HG02852 (cell line): ENCODE data around the gene CTNNBL1.
A peak's percentile ranks its signal among the peaks of the same experiment; 100 is the strongest.

Experiments
- ATAC-seq: cut with Tn5 transposase; IDR thresholded peaks from one replicate; pipeline ENCODE4 v1.9.1; 2021; ENCODE audit warnings: mild to moderate bottlenecking, moderate library complexity; ENCODE audit not compliant: unreplicated experiment

CTNNBL1 gene

GRCh38 chr20:37913567-37914366 lies 219.9 kb downstream of the CTNNBL1 start:
- ATAC-seq: no peak

GRCh38 chr20:37914367-37914671 lies 220.5 kb downstream of the CTNNBL1 start:
- ATAC-seq: no peak

- ATAC-seq: no peak
Measured at GRCh38 chr20:37914672-37915433, 221.0 kb downstream of the CTNNBL1 start.

DNA sequence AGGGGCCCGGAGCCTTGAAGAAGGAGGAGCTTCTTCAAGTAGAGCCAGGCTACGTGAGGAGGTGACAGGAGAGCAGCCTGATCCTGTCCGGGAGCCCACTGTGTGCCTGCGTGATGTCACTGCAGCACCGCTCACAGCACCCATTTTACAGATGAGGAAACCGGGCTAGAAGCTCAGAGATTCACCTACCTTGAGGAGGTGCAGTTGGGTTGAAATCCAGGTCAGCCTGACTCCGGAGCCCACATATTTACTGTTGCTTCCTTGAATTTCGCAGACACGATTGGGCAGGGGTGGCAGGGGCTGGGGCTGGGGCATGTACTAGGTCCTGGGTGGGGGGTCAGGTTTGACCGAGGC lies 221.6 kb downstream of the CTNNBL1 start:
- no peak for ATAC-seq

DNA sequence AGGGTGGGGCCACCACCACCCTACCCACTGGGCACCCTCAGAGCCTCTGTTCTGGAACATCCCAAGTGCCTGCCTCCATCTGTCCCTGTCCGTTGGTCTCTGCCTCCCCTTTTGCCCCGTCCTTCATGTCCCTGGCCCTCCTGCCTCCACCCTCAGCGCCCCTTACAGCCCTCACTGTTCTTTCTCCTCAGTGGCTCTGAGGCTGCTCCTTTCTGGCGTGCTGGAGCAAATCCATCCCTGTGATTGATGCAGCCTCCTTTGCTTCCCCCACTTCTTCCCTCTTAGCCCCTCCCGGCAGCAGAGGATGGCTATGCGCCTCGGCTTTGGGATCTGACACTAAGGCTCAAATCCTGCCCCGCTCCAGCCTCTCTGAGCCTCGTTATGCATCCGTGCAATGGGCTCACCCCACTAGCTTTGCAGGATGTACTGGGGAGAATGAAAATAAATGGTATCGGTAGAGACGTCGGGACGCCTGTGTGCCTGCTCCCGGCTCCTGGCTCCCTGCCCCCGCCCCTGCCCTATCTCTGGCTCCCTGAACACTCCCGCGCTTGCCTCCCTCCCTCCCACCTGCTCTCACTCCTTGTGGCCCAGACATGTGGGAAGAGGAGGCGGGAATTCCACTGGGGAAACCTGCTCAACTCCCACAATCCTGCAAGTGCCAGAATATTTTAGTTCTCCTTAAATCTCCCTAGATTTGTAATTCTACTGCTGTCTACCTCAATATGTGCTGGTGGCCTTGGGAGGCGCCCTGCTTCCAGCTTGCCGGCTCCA lies 222.2 kb downstream of the CTNNBL1 start:
- no peak for ATAC-seq

DNA sequence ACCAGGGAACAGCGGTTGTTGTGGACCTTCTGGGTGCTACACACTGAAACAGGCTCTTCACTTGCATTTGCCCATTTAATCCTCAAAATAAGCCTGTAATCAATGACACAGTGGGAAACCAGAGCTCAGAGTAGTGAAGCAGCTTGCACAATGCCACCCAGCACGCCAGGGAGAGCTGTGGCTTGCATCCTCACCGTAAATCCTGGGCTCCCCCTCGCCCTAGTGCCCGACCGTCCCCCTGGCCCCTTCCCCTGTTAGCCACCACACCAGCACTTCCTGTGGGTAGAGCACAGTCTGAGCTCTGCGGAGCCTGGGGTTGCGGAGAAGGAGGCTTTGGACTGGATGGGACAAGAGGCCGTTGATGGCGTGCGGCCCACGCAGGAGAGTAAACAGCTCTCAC lies 223.6 kb downstream of the CTNNBL1 start:
- no peak for ATAC-seq

DNA sequence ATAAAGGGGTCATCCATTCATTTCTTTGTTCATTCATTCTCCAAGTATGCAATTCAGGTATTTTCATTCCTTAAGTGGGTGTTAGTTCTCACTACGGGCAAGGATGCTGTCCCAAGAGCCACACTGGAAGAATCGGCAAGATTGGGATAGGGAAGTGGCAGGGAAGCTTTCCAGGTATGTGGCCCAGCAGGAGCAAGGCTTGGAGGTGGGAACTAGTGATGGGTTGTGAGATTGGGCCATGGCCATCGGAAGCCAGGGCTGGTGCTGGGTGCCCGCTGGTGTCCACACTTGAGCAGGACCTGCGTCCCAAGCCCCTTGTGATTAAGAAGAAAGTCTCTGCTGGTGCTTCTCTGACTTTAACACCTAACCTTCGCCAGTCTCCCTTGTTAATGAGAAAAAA lies 224.2 kb downstream of the CTNNBL1 start:
- no peak for ATAC-seq

- ATAC-seq: no peak
Measured at GRCh38 chr20:37919389-37920040, 225.7 kb downstream of the CTNNBL1 start.

DNA sequence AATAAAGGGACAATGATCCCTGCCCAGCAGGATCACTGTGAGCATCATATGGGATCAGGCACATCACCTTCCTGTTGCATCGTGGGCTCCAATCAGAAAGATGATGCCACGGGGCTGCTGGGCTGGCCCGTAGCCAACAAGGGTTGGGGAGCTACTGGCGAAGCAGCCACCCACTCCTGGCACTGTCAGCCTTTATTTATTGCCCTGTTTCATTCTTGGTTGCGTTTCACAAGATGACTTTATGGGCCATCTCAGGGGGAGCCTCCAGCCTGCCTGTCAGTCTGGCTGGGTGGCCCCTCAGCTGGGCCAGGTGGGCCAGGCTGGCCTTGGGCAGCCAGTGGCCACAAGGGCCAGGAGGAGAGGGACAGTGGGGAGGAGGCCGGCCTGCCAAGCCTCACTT lies 226.4 kb downstream of the CTNNBL1 start:
- no peak for ATAC-seq

DNA sequence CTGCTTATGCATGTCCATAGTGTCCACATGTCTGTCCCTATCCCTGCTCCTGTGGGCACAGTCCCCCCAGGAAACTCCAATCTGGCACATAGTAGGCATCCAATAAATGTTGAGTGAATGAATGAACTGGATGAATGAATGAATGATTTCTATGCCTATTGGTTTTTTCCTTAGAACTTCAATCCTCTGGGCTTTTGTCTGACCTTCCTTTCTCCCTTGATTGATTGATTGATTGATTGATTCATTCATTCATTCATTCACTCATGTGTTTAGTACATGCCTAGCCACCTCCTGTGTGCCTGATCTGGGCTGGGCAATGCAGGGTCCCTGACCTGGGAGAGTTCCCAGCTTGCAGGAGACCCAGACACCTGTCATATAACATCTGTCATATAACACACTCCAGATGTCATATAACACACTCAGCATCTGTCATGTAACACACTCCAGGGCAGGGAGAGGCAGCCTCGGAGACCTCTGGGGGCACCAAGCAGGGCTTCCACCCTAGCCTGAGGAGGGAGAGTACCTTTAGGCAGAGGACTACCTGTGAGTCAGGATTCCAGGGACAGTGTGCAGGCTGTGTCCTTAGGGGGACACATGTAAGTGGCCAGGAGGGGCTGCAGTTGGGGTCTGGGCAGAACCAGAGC lies 227.0 kb downstream of the CTNNBL1 start:
- no peak for ATAC-seq

DNA sequence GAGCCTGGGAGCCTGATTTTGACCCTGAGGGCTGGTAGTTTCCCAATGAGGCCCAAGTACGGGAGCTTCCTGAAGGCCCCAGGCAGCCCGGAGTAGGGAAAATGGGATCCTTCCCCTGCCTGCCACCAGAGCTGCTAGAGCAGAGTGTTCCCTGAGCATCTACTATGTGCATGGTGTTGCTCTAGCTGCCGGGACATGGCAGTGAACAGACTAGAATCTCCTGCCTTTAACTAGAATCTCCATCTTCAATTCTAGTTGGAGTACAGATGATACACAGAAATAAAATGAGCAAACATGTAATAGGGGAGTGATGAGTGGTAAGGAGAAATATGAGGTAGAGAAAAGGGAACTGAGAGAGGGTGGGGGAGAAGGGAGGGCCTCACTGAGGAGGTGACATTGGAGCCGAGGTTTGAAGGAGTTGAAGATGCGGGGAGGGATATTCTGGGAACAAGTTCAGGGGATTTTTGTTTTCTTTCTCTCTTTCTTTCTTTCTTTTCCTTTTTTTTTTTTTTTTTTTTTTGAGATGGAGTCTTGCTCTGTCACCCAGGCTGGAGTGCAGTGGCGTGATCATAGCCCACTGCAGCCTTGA lies 227.6 kb downstream of the CTNNBL1 start:
- peak; percentile 75 for ATAC-seq
